ENCODE measurements around the gene NECAB3. TPM values are rescaled to one million over a fixed set of nuclear protein-coding genes. Genes with fewer than 3 reads are reported as not detected.

NECAB3 gene
- total RNA-seq, 4 donors from 2014 or later, result 12.6 to 25.9 (median 19.1) TPM

- Histone ChIP-seq H3K27me3 (no peaks in the 10 kb centered on the region), H3K27ac (peak overlapping the region; percentile 3 to 94 (median 86)), H3K4me1 (peaks cover 28 to 56% (median 29%) of the 10 kb centered on the region in 3 donors), H3K9me3 (no peaks in the 10 kb centered on the region), H3K36me3 (no peaks in the 10 kb centered on the region), H3K4me3 (no peak overlapping the region)
- no peak for DNase-seq
- TF ChIP-seq CTCF (IDR thresholded peaks at IDR 0.05), result no peak
- TF ChIP-seq POLR2A (IDR thresholded peaks at IDR 0.05), result no peak
- 96 to 99% methylated on average over 15 to 20 of the region's 31 CpGs for WGBS, 2 donors
- intact Hi-C loops (cut with DNase I), result no loop called here
Observed at GRCh38 chr20:33676652-33677645, 2.7 kb upstream of the NECAB3 start.

- Histone ChIP-seq H3K27me3 (no peaks in the 10 kb centered on the region), H3K36me3 (peaks cover 0 to 4% (median 0%) of the 10 kb centered on the region in 3 donors), H3K4me3 (no peak overlapping the region), H3K9me3 (no peaks in the 10 kb centered on the region), H3K4me1 (peaks cover 28 to 63% (median 29%) of the 10 kb centered on the region in 3 donors), H3K27ac (peak overlapping the region; percentile 81 to 94 (median 88))
- no peak for DNase-seq
- intact Hi-C loops (cut with DNase I), result no loop called here
- no peak for TF ChIP-seq POLR2A (IDR thresholded peaks at IDR 0.05)
- no peak for TF ChIP-seq CTCF (IDR thresholded peaks at IDR 0.05)
- WGBS, 2 donors, result 96 to 100% methylated on average over 4 to 7 of the region's 11 CpGs
Observed at GRCh38 chr20:33676121-33676520, 1.9 kb upstream of the NECAB3 start.

GRCh38 chr20:33675136-33675959 is 1.1 kb upstream of the NECAB3 start:
- WGBS, 2 donors, result 44 to 57% methylated on average over 14 to 16 of the region's 16 CpGs
- Histone ChIP-seq H3K36me3 (peaks cover 0 to 11% (median 0%) of the 10 kb centered on the region in 3 donors), H3K4me1 (peaks cover 28 to 67% (median 29%) of the 10 kb centered on the region in 3 donors), H3K9me3 (no peaks in the 10 kb centered on the region), H3K4me3 (peak overlapping the region; percentile 61 to 87 (median 69)), H3K27ac (peak overlapping the region; percentile 81 to 94 (median 88)), H3K27me3 (no peaks in the 10 kb centered on the region)
- TF ChIP-seq CTCF (IDR thresholded peaks at IDR 0.05) (no peak), POLR2A (IDR thresholded peaks at IDR 0.05) (no peak)
- intact Hi-C loops (cut with DNase I), result no loop called here
- DNase-seq, result no peak

- Histone ChIP-seq H3K4me3 (peak overlapping the region; percentile 61 to 87 (median 69)), H3K27ac (peak overlapping the region; percentile 81 to 94 (median 88)), H3K27me3 (no peaks in the 10 kb centered on the region), H3K36me3 (peaks cover 0 to 28% (median 0%) of the 10 kb centered on the region in 3 donors), H3K9me3 (no peaks in the 10 kb centered on the region), H3K4me1 (peaks cover 28 to 79% (median 29%) of the 10 kb centered on the region in 3 donors)
- intact Hi-C loops (cut with DNase I), result no loop called here
- DNase-seq, result no peak
- TF ChIP-seq POLR2A (IDR thresholded peaks at IDR 0.05) (no peak), CTCF (IDR thresholded peaks at IDR 0.05) (no peak)
- 12 to 60% methylated on average over 5 to 19 of the region's 29 CpGs for WGBS, 2 donors
Observed at GRCh38 chr20:33673410-33674293, 576 bp downstream of the NECAB3 start.

All from esophagus squamous epithelium (tissue), 5 donors.